Measurements from ENCODE around the gene DAD1.

DAD1 gene

GRCh38 chr14:22531451-22532344 is 57.3 kb downstream of the DAD1 start:
- DNase-seq (ENCODE audit: low read depth): no peak
- in situ Hi-C loops (cut with HindIII; ENCODE audit: low sequenced_read_pairs): no loop called here
- H3K4me3 ChIP-seq (ENCODE audit: low read depth, low read length): no peak overlapping the region
- TF ChIP-seq CTCF (IDR thresholded peaks at IDR 0.05; ENCODE audit: low read depth, low read length, missing control alignments): no peak

- no peak for TF ChIP-seq CTCF (IDR thresholded peaks at IDR 0.05; ENCODE audit: low read depth, low read length, missing control alignments)
- no peak overlapping the region for H3K4me3 ChIP-seq (ENCODE audit: low read depth, low read length)
- in situ Hi-C loops (cut with HindIII; ENCODE audit: low sequenced_read_pairs): no loop called here
- no peak for DNase-seq (ENCODE audit: low read depth)
Measured at GRCh38 chr14:22530127-22530526, 58.9 kb downstream of the DAD1 start.

GRCh38 chr14:22526744-22527143 is 62.3 kb downstream of the DAD1 start:
- TF ChIP-seq CTCF (IDR thresholded peaks at IDR 0.05; ENCODE audit: low read depth, low read length, missing control alignments): no peak
- no peak overlapping the region for H3K4me3 ChIP-seq (ENCODE audit: low read depth, low read length)
- DNase-seq (ENCODE audit: low read depth): no peak
- in situ Hi-C loops (cut with HindIII; ENCODE audit: low sequenced_read_pairs): no loop called here

GRCh38 chr14:22526218-22526617 is 62.8 kb downstream of the DAD1 start:
- H3K4me3 ChIP-seq (ENCODE audit: low read depth, low read length): no peak overlapping the region
- in situ Hi-C loops (cut with HindIII; ENCODE audit: low sequenced_read_pairs): no loop called here
- no peak for TF ChIP-seq CTCF (IDR thresholded peaks at IDR 0.05; ENCODE audit: low read depth, low read length, missing control alignments)
- no peak for DNase-seq (ENCODE audit: low read depth)

GRCh38 chr14:22524784-22525161 is 64.3 kb downstream of the DAD1 start:
- no peak for DNase-seq (ENCODE audit: low read depth)
- TF ChIP-seq CTCF (IDR thresholded peaks at IDR 0.05; ENCODE audit: low read depth, low read length, missing control alignments): no peak
- no peak overlapping the region for H3K4me3 ChIP-seq (ENCODE audit: low read depth, low read length)
- in situ Hi-C loops (cut with HindIII; ENCODE audit: low sequenced_read_pairs): no loop called here

GRCh38 chr14:22524115-22524783 is 64.8 kb downstream of the DAD1 start:
- in situ Hi-C loops (cut with HindIII; ENCODE audit: low sequenced_read_pairs): no loop called here
- no peak for TF ChIP-seq CTCF (IDR thresholded peaks at IDR 0.05; ENCODE audit: low read depth, low read length, missing control alignments)
- H3K4me3 ChIP-seq (ENCODE audit: low read depth, low read length): no peak overlapping the region
- no peak for DNase-seq (ENCODE audit: low read depth)
